Measurements from ENCODE around the gene ANKRD39. TPM values are rescaled to one million over a fixed set of nuclear protein-coding genes. Genes with fewer than 3 reads are reported as not detected.
"Not testable (repeated sequence)": the region's sequence is repeated elsewhere in the genome, so short reads cannot be mapped to it uniquely, and the experiment has no call there.

The ANKRD39 gene
- polyA plus RNA-seq, 2 donors = 11.9 to 12.2 TPM

DNA sequence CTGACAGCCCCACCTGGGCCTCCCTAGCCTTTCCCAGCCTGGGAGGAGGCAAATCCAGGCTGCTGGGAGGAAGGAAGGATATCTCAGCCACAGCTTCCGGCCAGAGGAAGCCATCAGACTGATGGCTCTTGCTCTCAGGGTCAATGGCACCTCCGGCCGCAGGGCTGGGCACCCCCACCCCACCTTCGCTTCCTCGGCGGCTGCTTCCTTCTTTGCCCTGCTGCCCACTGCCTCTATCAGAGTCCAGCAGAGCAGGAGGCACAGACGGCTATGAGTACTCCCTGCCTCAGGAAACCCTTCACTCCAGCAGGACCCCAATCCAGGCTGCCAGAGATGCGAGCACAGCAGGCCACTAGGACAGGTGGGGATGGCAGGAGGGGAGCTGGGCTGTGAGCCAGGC, 8.8 kb upstream of the ANKRD39 start:
- H3K36me3 ChIP-seq (ENCODE audit: control insufficient read depth in 2 of 2, insufficient read depth in 2 of 2, low read length in 1 of 2) = peaks cover 4 to 50% of the 10 kb centered on the region in 2 donors
- H3K4me1 ChIP-seq (ENCODE audit: control insufficient read depth in 2 of 2, insufficient read depth in 2 of 2, low read length in 1 of 2) = peaks cover 15 to 22% of the 10 kb centered on the region in 2 donors
- no peak overlapping the region for H3K4me3 ChIP-seq (ENCODE audit: low read depth in 1 of 2, low read length in 2 of 2)
- H3K27ac ChIP-seq (ENCODE audit: low read depth in 2 of 2, low read length in 1 of 2) = peak overlapping the region in 1 of 2 donors; percentile 76
- no peaks in the 10 kb centered on the region for H3K9me3 ChIP-seq (ENCODE audit: control insufficient read depth in 2 of 2, insufficient read depth in 1 of 2, low read depth in 1 of 2, low read length in 1 of 2)
- 60 to 69% methylated on average over 8 of the region's 8 CpGs for WGBS, 2 donors
- no peaks in the 10 kb centered on the region for H3K27me3 ChIP-seq (ENCODE audit: control insufficient read depth in 1 of 2, insufficient read depth in 2 of 2, low read length in 2 of 2)

DNA sequence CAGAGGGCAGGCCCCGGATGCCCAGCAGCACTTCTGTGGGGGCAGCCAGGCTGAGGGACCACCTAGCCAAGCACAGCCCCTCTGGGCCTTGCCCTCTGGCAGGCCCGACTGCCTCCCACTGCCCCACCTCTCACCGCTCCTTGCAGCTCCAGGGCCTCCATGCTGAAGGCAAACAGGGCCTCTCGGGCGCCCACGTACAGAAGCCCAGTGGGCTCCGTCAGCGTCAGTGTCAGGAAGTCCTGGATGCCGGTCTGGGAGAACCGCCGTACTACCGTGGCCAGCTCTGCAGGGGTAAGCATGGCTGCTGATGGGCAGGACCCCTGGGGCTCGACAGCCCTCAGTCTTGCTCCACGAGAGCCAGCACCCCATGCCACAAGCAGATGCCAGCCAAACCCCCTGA, 8.3 kb upstream of the ANKRD39 start:
- peak overlapping the region in 1 of 2 donors; percentile 76 for H3K27ac ChIP-seq (ENCODE audit: low read depth in 2 of 2, low read length in 1 of 2)
- WGBS, 2 donors = 74 to 81% methylated on average over 14 of the region's 14 CpGs
- H3K4me3 ChIP-seq (ENCODE audit: low read depth in 1 of 2, low read length in 2 of 2) = no peak overlapping the region
- peaks cover 15 to 22% of the 10 kb centered on the region in 2 donors for H3K4me1 ChIP-seq (ENCODE audit: control insufficient read depth in 2 of 2, insufficient read depth in 2 of 2, low read length in 1 of 2)
- no peaks in the 10 kb centered on the region for H3K9me3 ChIP-seq (ENCODE audit: control insufficient read depth in 2 of 2, insufficient read depth in 1 of 2, low read depth in 1 of 2, low read length in 1 of 2)
- peaks cover 7 to 54% of the 10 kb centered on the region in 2 donors for H3K36me3 ChIP-seq (ENCODE audit: control insufficient read depth in 2 of 2, insufficient read depth in 2 of 2, low read length in 1 of 2)
- H3K27me3 ChIP-seq (ENCODE audit: control insufficient read depth in 1 of 2, insufficient read depth in 2 of 2, low read length in 2 of 2) = no peaks in the 10 kb centered on the region

DNA sequence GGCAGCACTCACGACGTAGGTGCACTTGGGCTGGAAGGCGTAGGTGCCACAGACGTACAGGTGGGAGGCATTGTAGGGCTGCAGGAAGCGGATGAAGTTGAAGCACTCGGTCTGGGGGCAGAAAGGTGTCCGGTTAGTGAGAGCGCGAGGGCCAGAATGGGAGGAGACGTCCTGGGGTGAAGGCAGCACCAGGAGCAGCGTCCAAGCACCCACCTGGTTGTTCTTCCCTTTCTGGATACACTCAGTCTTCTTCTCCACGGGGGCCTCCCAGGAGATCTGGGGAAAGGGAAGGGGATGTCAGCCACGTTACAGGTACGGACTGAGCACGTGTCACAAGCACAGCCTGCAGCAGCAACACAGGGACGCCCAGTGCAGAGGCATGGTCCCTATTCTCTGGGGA, 7.8 kb upstream of the ANKRD39 start:
- Histone ChIP-seq H3K4me3 (ENCODE audit: low read depth in 1 of 2, low read length in 2 of 2) (no peak overlapping the region), H3K9me3 (ENCODE audit: control insufficient read depth in 2 of 2, insufficient read depth in 1 of 2, low read depth in 1 of 2, low read length in 1 of 2) (no peaks in the 10 kb centered on the region), H3K36me3 (ENCODE audit: control insufficient read depth in 2 of 2, insufficient read depth in 2 of 2, low read length in 1 of 2) (peaks cover 11 to 58% of the 10 kb centered on the region in 2 donors), H3K27me3 (ENCODE audit: control insufficient read depth in 1 of 2, insufficient read depth in 2 of 2, low read length in 2 of 2) (no peaks in the 10 kb centered on the region), H3K27ac (ENCODE audit: low read depth in 2 of 2, low read length in 1 of 2) (no peak overlapping the region), H3K4me1 (ENCODE audit: control insufficient read depth in 2 of 2, insufficient read depth in 2 of 2, low read length in 1 of 2) (peaks cover 15 to 21% of the 10 kb centered on the region in 2 donors)
- WGBS, 2 donors = 75 to 89% methylated on average over 15 to 16 of the region's 16 CpGs

DNA sequence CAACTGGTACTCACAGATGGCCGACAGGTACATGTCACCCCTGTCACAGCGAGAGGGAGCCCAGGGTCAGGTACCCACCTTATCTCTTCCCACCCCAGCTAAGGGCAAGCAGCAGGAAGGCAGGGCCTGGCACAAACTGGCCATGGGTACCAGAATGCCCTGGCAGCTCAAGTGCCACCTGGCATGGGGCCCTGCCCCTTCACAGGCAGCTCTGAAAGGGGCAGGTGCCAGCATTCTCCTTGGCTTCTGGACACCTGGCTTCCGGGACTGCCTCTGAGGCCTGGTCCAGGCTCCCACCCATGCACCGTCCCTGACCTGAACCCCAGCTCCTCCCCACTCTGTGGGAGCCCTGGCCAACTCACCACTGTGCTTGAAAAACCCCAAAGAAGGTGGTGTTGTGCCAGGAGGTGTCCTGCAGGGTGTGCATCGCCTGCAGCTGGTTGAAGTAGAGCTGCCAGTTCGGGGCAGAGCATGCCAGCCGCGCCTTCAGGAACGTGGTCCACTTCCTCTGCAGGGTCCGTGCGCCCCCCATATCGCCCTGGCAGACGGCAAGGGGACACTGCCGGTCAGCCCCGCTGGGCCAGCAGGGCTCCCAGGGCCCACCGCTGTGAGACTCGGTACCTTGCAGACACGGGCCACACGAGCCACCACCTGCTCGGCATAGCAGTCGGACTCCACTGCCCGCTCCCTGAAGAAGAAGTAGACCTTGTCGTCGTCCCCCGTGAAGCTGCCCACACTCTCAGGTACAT, 6.7 kb upstream of the ANKRD39 start:
- Histone ChIP-seq H3K4me3 (ENCODE audit: low read depth in 1 of 2, low read length in 2 of 2) (no peak overlapping the region), H3K27me3 (ENCODE audit: control insufficient read depth in 1 of 2, insufficient read depth in 2 of 2, low read length in 2 of 2) (no peaks in the 10 kb centered on the region), H3K27ac (ENCODE audit: low read depth in 2 of 2, low read length in 1 of 2) (no peak overlapping the region), H3K4me1 (ENCODE audit: control insufficient read depth in 2 of 2, insufficient read depth in 2 of 2, low read length in 1 of 2) (peaks cover 15 to 16% of the 10 kb centered on the region in 2 donors), H3K36me3 (ENCODE audit: control insufficient read depth in 2 of 2, insufficient read depth in 2 of 2, low read length in 1 of 2) (peaks cover 11 to 65% of the 10 kb centered on the region in 2 donors), H3K9me3 (ENCODE audit: control insufficient read depth in 2 of 2, insufficient read depth in 1 of 2, low read depth in 1 of 2, low read length in 1 of 2) (no peaks in the 10 kb centered on the region)
- WGBS, 2 donors = 75 to 76% methylated on average over 23 to 25 of the region's 25 CpGs

DNA sequence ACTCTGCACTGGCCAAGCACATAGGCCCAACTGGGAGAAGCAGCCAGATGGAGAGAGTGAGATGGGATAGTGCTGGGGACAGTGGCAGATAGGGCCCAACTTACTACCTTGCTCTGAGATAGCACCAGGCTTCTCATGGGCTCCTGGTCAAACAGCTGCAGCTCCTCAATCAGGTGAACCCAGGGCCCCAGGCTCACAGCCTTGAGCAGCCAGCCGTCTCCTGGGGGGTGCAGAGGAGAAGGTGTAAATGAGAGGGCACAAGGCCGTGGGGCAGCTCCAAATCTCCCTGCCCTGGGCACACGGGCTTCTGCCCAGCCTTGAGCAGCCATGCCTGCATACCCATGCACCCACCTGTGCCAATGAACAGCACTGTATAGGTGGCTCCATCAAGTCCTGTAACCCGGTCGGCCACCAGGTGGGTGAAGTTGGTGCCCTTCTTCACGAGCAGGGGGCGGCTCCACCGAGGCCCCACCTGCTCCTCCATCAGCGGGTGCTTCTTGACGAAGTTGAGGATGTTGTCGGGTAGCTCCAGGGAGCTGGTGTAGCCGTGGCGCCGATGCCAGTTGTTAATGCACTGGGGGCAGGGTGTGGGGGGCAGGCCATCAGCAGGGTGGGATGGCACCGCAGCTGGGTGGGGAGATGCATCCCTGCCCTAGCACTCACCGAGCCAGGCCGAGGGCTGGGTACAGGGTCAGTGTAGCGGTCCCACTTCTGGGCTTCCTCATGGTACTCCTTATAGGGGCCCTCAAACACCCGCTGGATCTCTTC, 5.9 kb upstream of the ANKRD39 start:
- H3K9me3 ChIP-seq (ENCODE audit: control insufficient read depth in 2 of 2, insufficient read depth in 1 of 2, low read depth in 1 of 2, low read length in 1 of 2) = no peaks in the 10 kb centered on the region
- 81% methylated on average over 19 of the region's 19 CpGs for WGBS, 2 donors
- no peak overlapping the region for H3K4me3 ChIP-seq (ENCODE audit: low read depth in 1 of 2, low read length in 2 of 2)
- no peaks in the 10 kb centered on the region for H3K27me3 ChIP-seq (ENCODE audit: control insufficient read depth in 1 of 2, insufficient read depth in 2 of 2, low read length in 2 of 2)
- no peak overlapping the region for H3K27ac ChIP-seq (ENCODE audit: low read depth in 2 of 2, low read length in 1 of 2)
- H3K36me3 ChIP-seq (ENCODE audit: control insufficient read depth in 2 of 2, insufficient read depth in 2 of 2, low read length in 1 of 2) = peaks cover 11 to 65% of the 10 kb centered on the region in 2 donors
- H3K4me1 ChIP-seq (ENCODE audit: control insufficient read depth in 2 of 2, insufficient read depth in 2 of 2, low read length in 1 of 2) = peaks cover 15 to 16% of the 10 kb centered on the region in 2 donors

DNA sequence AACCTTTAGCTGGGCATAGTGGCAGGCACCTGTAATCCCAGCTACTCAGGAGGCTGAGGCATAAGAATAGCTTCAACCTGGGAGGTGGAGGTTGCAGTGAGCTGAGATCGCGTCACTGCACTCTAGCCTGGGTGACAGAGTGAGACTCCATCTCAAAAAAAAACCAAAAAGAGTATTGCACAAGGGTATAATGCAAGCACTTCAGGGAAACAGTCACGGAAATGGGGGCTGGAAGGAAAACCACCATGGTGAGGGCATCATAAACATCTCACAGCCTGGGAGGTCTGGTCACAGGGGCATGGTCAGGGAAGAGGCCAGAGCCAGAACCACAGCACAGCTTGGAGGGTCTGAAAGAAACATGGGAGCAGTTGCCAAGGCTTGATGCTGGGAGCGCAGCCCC, 5.2 kb upstream of the ANKRD39 start:
- not testable (repeated sequence) for H3K4me3 ChIP-seq (ENCODE audit: low read depth in 1 of 2, low read length in 2 of 2); H3K27me3 ChIP-seq (ENCODE audit: control insufficient read depth in 1 of 2, insufficient read depth in 2 of 2, low read length in 2 of 2); H3K27ac ChIP-seq (ENCODE audit: low read depth in 2 of 2, low read length in 1 of 2); H3K9me3 ChIP-seq (ENCODE audit: control insufficient read depth in 2 of 2, insufficient read depth in 1 of 2, low read depth in 1 of 2, low read length in 1 of 2)
- WGBS, 2 donors = 86 to 92% methylated on average over 4 of the region's 4 CpGs
- H3K36me3 ChIP-seq (ENCODE audit: control insufficient read depth in 2 of 2, insufficient read depth in 2 of 2, low read length in 1 of 2) = peaks cover 11 to 65% of the 10 kb centered on the region in 2 donors
- peaks cover 15 to 16% of the 10 kb centered on the region in 2 donors for H3K4me1 ChIP-seq (ENCODE audit: control insufficient read depth in 2 of 2, insufficient read depth in 2 of 2, low read length in 1 of 2)

DNA sequence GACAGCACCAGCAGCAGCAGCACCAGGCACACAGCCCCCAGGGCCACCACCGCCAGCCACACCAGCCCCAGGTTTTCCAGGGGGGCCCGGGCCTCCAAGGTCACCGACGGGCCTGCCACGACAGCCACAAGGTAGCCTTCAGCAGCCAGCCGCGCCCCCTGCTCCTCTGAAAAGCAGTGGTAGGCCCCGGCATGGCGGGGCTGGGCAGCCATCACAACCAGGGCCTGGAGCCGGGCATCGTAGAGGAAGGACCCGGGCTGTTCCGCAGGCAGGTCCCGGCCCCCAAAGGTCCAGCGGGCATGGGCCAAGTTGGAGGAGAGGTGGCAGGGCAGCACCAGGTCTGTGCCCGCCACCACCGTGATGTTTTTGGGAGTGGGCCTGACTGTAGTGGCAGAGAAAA, 3.3 kb upstream of the ANKRD39 start:
- no peak overlapping the region for H3K27ac ChIP-seq (ENCODE audit: low read depth in 2 of 2, low read length in 1 of 2)
- H3K9me3 ChIP-seq (ENCODE audit: control insufficient read depth in 2 of 2, insufficient read depth in 1 of 2, low read depth in 1 of 2, low read length in 1 of 2) = no peaks in the 10 kb centered on the region
- peaks cover under 1 to 8% of the 10 kb centered on the region in 2 donors for H3K4me1 ChIP-seq (ENCODE audit: control insufficient read depth in 2 of 2, insufficient read depth in 2 of 2, low read length in 1 of 2)
- H3K27me3 ChIP-seq (ENCODE audit: control insufficient read depth in 1 of 2, insufficient read depth in 2 of 2, low read length in 2 of 2) = no peaks in the 10 kb centered on the region
- no peak overlapping the region for H3K4me3 ChIP-seq (ENCODE audit: low read depth in 1 of 2, low read length in 2 of 2)
- 82 to 84% methylated on average over 17 of the region's 17 CpGs for WGBS, 2 donors
- peaks cover 11 to 51% of the 10 kb centered on the region in 2 donors for H3K36me3 ChIP-seq (ENCODE audit: control insufficient read depth in 2 of 2, insufficient read depth in 2 of 2, low read length in 1 of 2)

DNA sequence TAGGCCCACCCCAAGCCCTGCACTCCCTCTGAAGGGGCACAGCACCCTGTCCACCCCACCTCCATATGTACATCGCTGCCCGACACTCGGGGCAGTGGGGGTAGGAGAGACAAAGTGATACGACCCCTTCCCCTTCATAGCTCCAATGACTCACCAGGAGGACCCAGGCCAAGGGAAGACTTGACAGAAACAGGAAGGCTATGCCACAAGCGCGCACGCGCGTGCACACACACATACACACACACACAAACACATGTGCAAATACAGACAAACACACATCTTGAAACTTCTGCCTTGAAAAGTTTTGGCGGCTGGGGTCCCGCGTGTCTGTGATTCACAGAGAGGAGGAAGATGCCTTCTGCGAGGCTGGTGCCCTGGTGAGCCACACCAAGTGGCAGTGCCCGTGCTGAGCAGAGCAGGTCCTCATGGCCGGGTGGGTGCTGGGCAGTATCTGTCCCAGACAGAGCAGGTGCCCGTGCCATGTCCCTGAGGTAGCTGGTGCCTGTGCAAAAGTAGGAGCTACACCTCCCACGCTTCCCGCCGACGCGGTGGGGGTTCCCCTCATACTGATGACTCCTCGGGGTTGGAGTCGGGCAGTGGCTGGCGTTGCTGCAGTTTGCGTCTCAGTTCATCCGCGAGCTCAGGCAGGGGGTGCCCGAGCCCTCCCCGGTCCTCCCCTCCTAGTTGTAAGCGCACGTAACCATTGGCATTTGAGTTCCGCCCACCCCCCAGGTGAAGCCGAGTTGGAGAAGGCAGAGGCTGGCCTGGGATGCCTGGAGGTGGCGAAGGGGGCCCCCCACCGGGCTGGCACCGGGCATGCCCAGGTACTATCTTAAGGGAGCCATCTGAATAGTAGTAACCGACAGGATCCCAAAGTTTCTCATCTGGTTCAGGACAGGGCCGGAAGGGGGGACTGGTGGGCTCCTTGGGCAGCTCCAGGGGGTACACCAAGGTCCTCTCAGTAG, 2.5 kb upstream of the ANKRD39 start:
- peak overlapping the region; percentile 38 to 48 for H3K27ac ChIP-seq (ENCODE audit: low read depth in 2 of 2, low read length in 1 of 2)
- H3K4me3 ChIP-seq (ENCODE audit: low read depth in 1 of 2, low read length in 2 of 2) = no peak overlapping the region
- H3K4me1 ChIP-seq (ENCODE audit: control insufficient read depth in 2 of 2, insufficient read depth in 2 of 2, low read length in 1 of 2) = peaks cover 0 to 4% of the 10 kb centered on the region in 2 donors
- H3K27me3 ChIP-seq (ENCODE audit: control insufficient read depth in 1 of 2, insufficient read depth in 2 of 2, low read length in 2 of 2) = no peaks in the 10 kb centered on the region
- 51 to 64% methylated on average over 38 of the region's 38 CpGs for WGBS, 2 donors
- peaks cover 10 to 44% of the 10 kb centered on the region in 2 donors for H3K36me3 ChIP-seq (ENCODE audit: control insufficient read depth in 2 of 2, insufficient read depth in 2 of 2, low read length in 1 of 2)
- no peaks in the 10 kb centered on the region for H3K9me3 ChIP-seq (ENCODE audit: control insufficient read depth in 2 of 2, insufficient read depth in 1 of 2, low read depth in 1 of 2, low read length in 1 of 2)

DNA sequence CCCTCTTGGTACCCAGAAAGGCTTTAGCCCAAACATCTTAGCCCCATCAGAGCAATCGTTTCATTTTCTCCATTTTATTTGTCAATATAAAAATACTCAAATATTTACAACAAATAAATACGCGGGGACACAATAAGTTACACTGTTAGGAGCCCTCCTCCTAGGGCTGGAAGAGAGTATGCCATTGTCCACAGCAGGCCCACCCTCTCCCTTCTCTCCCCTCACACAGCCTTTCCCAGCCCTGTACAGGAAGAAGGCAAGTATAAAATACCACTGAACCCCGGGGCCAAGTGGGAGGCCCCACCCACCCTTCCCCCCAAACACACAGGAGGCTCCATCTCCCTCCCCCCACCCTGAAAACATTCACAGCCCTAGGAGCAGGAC, 1.9 kb upstream of the ANKRD39 start:
- 29 to 46% methylated on average over 4 of the region's 4 CpGs for WGBS, 2 donors

More for the DNA sequence above, 1.9 kb upstream of the ANKRD39 start:
- Histone ChIP-seq H3K36me3 (ENCODE audit: control insufficient read depth in 2 of 2, insufficient read depth in 2 of 2, low read length in 1 of 2) (peaks cover 7 to 37% of the 10 kb centered on the region in 2 donors), H3K4me3 (ENCODE audit: low read depth in 1 of 2, low read length in 2 of 2) (no peak overlapping the region), H3K4me1 (ENCODE audit: control insufficient read depth in 2 of 2, insufficient read depth in 2 of 2, low read length in 1 of 2) (peaks cover 0 to 4% of the 10 kb centered on the region in 2 donors), H3K27ac (ENCODE audit: low read depth in 2 of 2, low read length in 1 of 2) (peak overlapping the region; percentile 55 to 82), H3K27me3 (ENCODE audit: control insufficient read depth in 1 of 2, insufficient read depth in 2 of 2, low read length in 2 of 2) (no peaks in the 10 kb centered on the region), H3K9me3 (ENCODE audit: control insufficient read depth in 2 of 2, insufficient read depth in 1 of 2, low read depth in 1 of 2, low read length in 1 of 2) (no peaks in the 10 kb centered on the region)

Measured in esophagus (tissue), 2 donors.